Loucy (cell line): ENCODE measurements around the gene NPPC.

Experiments
- H2AFZ ChIP-seq: fragments of 200-600 bp; sonication (generic); 2 replicates; pipeline ENCODE4 v1.6.0; 2016; ENCODE audit warnings: antibody characterized with exemption, mild to moderate bottlenecking, low read length, moderate library complexity
- H3F3A ChIP-seq: fragments of 200-600 bp; 2 replicates; pipeline ENCODE4 v1.6.0; 2016; ENCODE audit warnings: antibody characterized with exemption, low read depth, mild to moderate bottlenecking
- H3K27me3 ChIP-seq: fragments of 200-600 bp; sonication (generic); 2 replicates; pipeline ENCODE4 v1.6.1; 2014; ENCODE audit warnings: low read length, mild to moderate bottlenecking; ENCODE audit not compliant: insufficient read depth, poor library complexity, severe bottlenecking
- H3K36me3 ChIP-seq: fragments of 200-600 bp; sonication (generic); 2 replicates; pipeline ENCODE4 v1.6.1; 2016; ENCODE audit warnings: low read length; ENCODE audit not compliant: insufficient read depth
- H3K4me1 ChIP-seq: fragments of 200-600 bp; sonication (generic); 2 replicates; pipeline ENCODE4 v1.5.1; 2014; ENCODE audit warnings: low read length, mild to moderate bottlenecking; ENCODE audit not compliant: insufficient read depth, poor library complexity, severe bottlenecking
- H3K4me2 ChIP-seq: fragments of 200-600 bp; sonication (generic); 2 replicates; pipeline ENCODE4 v1.6.0; 2014; ENCODE audit warnings: antibody characterized with exemption, low read length, low read depth, mild to moderate bottlenecking; ENCODE audit not compliant: poor library complexity, severe bottlenecking
- H3K4me3 ChIP-seq: fragments of 200-600 bp; sonication (generic); 2 replicates; pipeline ENCODE4 v1.5.1; 2014; ENCODE audit warnings: low read length, mild to moderate bottlenecking, mixed read lengths; ENCODE audit not compliant: poor library complexity, severe bottlenecking
- H3K79me2 ChIP-seq: fragments of 200-600 bp; sonication (generic); 2 replicates; pipeline ENCODE4 v1.6.1; 2014; ENCODE audit warnings: low read length; ENCODE audit not compliant: insufficient read depth
- H3K9ac ChIP-seq: fragments of 200-600 bp; sonication (generic); 2 replicates; pipeline ENCODE4 v1.6.0; 2014; ENCODE audit warnings: mild to moderate bottlenecking, low read depth, low read length, moderate library complexity; ENCODE audit not compliant: poor library complexity, severe bottlenecking
- H3K9me2 ChIP-seq: fragments of 200-600 bp; sonication (generic); replicated peaks from 2 replicates; pipeline ENCODE4 v1.6.1; 2016; ENCODE audit warnings: low read depth, low read length, mixed read lengths
- H3K9me3 ChIP-seq: fragments of 200-600 bp; sonication (generic); 2 replicates; pipeline ENCODE4 v1.6.1; 2014; ENCODE audit warnings: mild to moderate bottlenecking, antibody characterized with exemption, low read length, low read depth; ENCODE audit not compliant: insufficient read depth
- H4K20me1 ChIP-seq: fragments of 200-600 bp; sonication (generic); 2 replicates; pipeline ENCODE4 v1.6.0; 2014; ENCODE audit warnings: antibody characterized with exemption, low read length, mild to moderate bottlenecking; ENCODE audit not compliant: insufficient read depth, poor library complexity, severe bottlenecking
- EZH2phosphoT487 ChIP-seq: fragments of 200-600 bp; IDR thresholded peaks from 2 replicates; pipeline ENCODE4 v1.6.1; 2018; ENCODE audit warnings: antibody characterized with exemption, mild to moderate bottlenecking, moderate library complexity, borderline replicate concordance
- TF ChIP-seq, protein P1 (sequence below): fragments of 200-600 bp; sonication (generic); conservative IDR thresholded peaks from 2 replicates; pipeline ENCODE4 v1.5.1; 2014; ENCODE audit warnings: mild to moderate bottlenecking, antibody characterized with exemption, low read length

NPPC gene

DNA sequence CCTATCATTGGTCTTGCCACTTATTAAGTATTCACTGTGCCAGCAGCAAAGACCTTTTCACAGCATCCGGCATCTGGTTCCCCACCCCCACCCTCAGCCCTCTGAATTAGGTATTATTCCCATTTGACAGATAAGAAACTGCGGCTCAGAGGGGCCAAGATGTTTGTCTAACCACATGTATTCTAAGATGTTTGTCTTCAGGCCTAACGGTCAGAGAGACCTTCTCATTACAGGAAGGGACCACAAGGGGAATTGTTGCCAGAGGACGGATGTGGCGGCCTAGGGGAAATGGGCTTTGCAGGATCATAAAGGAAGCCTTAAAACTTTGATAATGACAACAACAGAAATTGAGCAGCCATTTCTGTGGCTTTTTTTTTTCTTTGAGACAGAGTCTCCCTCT, 16.6 kb downstream of the NPPC start:
- TF ChIP-seq EZH2phosphoT487 = peak; percentile 71
- TF ChIP-seq, protein P1, sequence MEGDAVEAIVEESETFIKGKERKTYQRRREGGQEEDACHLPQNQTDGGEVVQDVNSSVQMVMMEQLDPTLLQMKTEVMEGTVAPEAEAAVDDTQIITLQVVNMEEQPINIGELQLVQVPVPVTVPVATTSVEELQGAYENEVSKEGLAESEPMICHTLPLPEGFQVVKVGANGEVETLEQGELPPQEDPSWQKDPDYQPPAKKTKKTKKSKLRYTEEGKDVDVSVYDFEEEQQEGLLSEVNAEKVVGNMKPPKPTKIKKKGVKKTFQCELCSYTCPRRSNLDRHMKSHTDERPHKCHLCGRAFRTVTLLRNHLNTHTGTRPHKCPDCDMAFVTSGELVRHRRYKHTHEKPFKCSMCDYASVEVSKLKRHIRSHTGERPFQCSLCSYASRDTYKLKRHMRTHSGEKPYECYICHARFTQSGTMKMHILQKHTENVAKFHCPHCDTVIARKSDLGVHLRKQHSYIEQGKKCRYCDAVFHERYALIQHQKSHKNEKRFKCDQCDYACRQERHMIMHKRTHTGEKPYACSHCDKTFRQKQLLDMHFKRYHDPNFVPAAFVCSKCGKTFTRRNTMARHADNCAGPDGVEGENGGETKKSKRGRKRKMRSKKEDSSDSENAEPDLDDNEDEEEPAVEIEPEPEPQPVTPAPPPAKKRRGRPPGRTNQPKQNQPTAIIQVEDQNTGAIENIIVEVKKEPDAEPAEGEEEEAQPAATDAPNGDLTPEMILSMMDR = no peak
- no peak overlapping the region for H2AFZ ChIP-seq
- no peak overlapping the region for H3K4me3 ChIP-seq
- no peak overlapping the region for H3K9ac ChIP-seq
- H3K9me3 ChIP-seq = no peaks in the 10 kb centered on the region
- no peaks in the 10 kb centered on the region for H3K79me2 ChIP-seq
- no peaks in the 10 kb centered on the region for H3K9me2 ChIP-seq
- peak overlapping the region; percentile 36 for H3K4me2 ChIP-seq
- H3K27me3 ChIP-seq = no peaks in the 10 kb centered on the region
- H3F3A ChIP-seq = no peaks in the 10 kb centered on the region
- peaks cover 19% of the 10 kb centered on the region for H3K4me1 ChIP-seq
- H3K36me3 ChIP-seq = no peaks in the 10 kb centered on the region
- no peaks in the 10 kb centered on the region for H4K20me1 ChIP-seq

DNA sequence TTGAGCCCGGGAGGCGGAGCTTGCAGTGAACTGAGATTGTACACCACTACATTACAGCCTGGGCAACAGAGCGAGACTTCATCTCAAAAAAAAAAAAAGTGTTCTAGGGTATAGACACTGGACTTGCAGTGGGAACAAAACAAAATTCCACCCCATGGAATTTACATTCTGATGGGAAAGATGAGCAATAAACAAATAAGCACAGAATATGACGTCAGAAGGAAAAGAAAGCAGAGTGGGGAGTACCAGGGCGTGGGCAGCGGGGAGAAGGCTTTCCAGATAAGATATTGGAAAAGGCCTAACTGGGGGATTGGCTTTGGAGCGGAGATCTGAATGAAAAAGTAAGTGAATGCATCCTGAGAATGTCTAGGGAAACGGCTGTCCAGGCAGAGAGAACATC, 17.6 kb downstream of the NPPC start:
- H3K27me3 ChIP-seq = no peaks in the 10 kb centered on the region
- TF ChIP-seq, protein P1 = no peak
- TF ChIP-seq EZH2phosphoT487 = no peak
- no peaks in the 10 kb centered on the region for H3K79me2 ChIP-seq
- no peaks in the 10 kb centered on the region for H3K9me3 ChIP-seq
- H3K36me3 ChIP-seq = no peaks in the 10 kb centered on the region
- no peak overlapping the region for H2AFZ ChIP-seq
- no peaks in the 10 kb centered on the region for H3F3A ChIP-seq
- no peak overlapping the region for H3K4me2 ChIP-seq
- no peak overlapping the region for H3K9ac ChIP-seq
- H3K9me2 ChIP-seq = no peaks in the 10 kb centered on the region
- no peaks in the 10 kb centered on the region for H4K20me1 ChIP-seq
- H3K4me3 ChIP-seq = no peak overlapping the region
- peaks cover 19% of the 10 kb centered on the region for H3K4me1 ChIP-seq

DNA sequence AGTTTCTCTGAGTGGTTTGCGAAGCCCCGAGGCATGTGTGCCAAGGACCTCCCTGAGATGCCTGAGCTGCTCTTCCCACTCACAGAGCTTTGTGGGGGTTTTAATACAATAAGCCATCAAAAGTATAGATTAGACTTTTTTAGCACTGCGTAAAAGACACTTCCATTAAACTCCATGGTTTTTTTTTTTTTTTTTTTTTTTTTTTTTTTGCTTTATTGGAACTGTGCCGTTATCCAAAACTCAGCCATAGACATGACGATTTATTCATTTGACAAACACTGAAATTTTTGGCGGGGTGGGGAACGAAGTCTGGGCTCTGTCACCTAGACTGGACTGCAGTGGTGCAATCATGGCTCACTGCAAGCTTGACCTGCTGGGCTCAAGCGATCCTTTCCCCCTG, 18.4 kb downstream of the NPPC start:
- no peaks in the 10 kb centered on the region for H3F3A ChIP-seq
- no peak overlapping the region for H3K9ac ChIP-seq
- peaks cover 19% of the 10 kb centered on the region for H3K4me1 ChIP-seq
- H3K79me2 ChIP-seq = no peaks in the 10 kb centered on the region
- H3K4me3 ChIP-seq = no peak overlapping the region
- no peak for TF ChIP-seq EZH2phosphoT487
- TF ChIP-seq, protein P1 = no peak
- no peaks in the 10 kb centered on the region for H3K9me2 ChIP-seq
- no peaks in the 10 kb centered on the region for H3K9me3 ChIP-seq
- no peaks in the 10 kb centered on the region for H3K27me3 ChIP-seq
- H3K4me2 ChIP-seq = no peak overlapping the region
- H2AFZ ChIP-seq = no peak overlapping the region
- no peaks in the 10 kb centered on the region for H4K20me1 ChIP-seq
- no peaks in the 10 kb centered on the region for H3K36me3 ChIP-seq
